ENCODE results near the gene UQCRC2. TPM values are rescaled to one million over a fixed set of nuclear protein-coding genes. Genes with fewer than 3 reads are reported as not detected.

UQCRC2 gene
- total RNA-seq, 1 experiment from 2014 or later: 299 TPM

DNA sequence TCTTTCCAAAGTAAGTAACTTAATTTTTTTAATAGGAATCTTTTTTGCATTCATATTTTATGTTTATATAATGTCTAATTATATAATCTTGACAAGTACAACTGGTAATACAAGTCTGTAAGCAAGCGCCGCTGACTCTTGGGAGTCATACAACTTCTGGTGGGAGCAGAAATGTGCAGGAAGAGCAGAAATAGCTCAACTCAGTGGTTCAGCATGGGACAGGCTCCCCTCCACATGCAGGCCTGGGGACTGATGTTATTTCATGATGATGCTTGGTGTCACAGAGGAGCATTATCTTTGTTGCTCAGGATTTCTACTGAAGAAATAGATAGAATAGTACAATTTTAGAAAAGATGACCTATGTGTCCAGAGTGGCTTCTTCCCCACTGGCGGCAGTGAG lies 10.7 kb downstream of the UQCRC2 start:
- no peaks in the 10 kb centered on the region for H3K4me1 ChIP-seq (replicated peaks; ENCODE audit: insufficient read depth)
- intact Hi-C loops (cut with micrococcal nuclease; ENCODE audit: unreplicated experiment): no loop called here
- H3K36me3 ChIP-seq (ENCODE audit: low read depth): peaks cover 68% of the 10 kb centered on the region
- no peaks in the 10 kb centered on the region for H3K9me3 ChIP-seq (ENCODE audit: insufficient read depth, low read depth)
- POLR2A ChIA-PET (ENCODE audit: unreplicated experiment): no interaction called here
- no peaks in the 10 kb centered on the region for H3K9me2 ChIP-seq (ENCODE audit: insufficient read depth)
- DNase-seq: no peak
- CTCF ChIA-PET: no interaction called here
- H3F3A ChIP-seq (ENCODE audit: insufficient read depth, low read depth): peaks cover 6% of the 10 kb centered on the region; the same call in 1 of the 2 replicates
- H3K27me3 ChIP-seq (ENCODE audit: insufficient read depth, low read depth): no peaks in the 10 kb centered on the region
- H3K4me3 ChIP-seq: no peak overlapping the region
- no peak for TF ChIP-seq EZH2 (IDR thresholded peaks at IDR 0.05; ENCODE audit: low read depth)
- TF ChIP-seq, protein P1, sequence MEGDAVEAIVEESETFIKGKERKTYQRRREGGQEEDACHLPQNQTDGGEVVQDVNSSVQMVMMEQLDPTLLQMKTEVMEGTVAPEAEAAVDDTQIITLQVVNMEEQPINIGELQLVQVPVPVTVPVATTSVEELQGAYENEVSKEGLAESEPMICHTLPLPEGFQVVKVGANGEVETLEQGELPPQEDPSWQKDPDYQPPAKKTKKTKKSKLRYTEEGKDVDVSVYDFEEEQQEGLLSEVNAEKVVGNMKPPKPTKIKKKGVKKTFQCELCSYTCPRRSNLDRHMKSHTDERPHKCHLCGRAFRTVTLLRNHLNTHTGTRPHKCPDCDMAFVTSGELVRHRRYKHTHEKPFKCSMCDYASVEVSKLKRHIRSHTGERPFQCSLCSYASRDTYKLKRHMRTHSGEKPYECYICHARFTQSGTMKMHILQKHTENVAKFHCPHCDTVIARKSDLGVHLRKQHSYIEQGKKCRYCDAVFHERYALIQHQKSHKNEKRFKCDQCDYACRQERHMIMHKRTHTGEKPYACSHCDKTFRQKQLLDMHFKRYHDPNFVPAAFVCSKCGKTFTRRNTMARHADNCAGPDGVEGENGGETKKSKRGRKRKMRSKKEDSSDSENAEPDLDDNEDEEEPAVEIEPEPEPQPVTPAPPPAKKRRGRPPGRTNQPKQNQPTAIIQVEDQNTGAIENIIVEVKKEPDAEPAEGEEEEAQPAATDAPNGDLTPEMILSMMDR (conservative IDR thresholded peaks at IDR 0.05): no peak
- BruUV-seq (replicated peaks): no TSS peak
- H3K27ac ChIP-seq: no peak overlapping the region
- H3K79me2 ChIP-seq (ENCODE audit: low read depth): no peaks in the 10 kb centered on the region
- no peak overlapping the region for H2AFZ ChIP-seq
- no peak overlapping the region for H3K4me2 ChIP-seq
- no peaks in the 10 kb centered on the region for H4K20me1 ChIP-seq (ENCODE audit: insufficient read depth)

DNA sequence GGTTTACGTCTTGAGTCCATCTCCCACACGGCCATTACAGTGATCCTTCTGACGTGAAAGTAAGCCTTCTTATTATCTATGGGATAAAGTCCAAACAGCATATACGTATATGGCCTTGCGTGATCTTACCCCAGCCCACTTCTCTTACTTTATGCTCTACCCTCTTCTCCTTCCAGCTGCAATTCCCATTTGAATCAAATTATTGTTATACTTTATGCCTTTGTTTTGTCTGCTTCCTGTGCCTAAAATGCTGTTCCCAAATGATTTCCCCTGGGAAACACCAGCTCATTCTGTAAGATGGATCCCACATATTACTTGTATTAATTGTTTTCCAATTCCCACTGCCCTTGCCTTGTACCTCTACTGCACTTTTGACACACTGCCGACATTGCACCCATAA lies 11.2 kb downstream of the UQCRC2 start:
- peaks cover 6% of the 10 kb centered on the region; the same call in 1 of the 2 replicates for H3F3A ChIP-seq (ENCODE audit: insufficient read depth, low read depth)
- no peaks in the 10 kb centered on the region for H3K9me3 ChIP-seq (ENCODE audit: insufficient read depth, low read depth)
- H3K27ac ChIP-seq: no peak overlapping the region
- no peak overlapping the region for H3K4me2 ChIP-seq
- POLR2A ChIA-PET (ENCODE audit: unreplicated experiment): no interaction called here
- H4K20me1 ChIP-seq (ENCODE audit: insufficient read depth): no peaks in the 10 kb centered on the region
- CTCF ChIA-PET: interaction anchor here (0.5 kb wide), 1 partner anchor 36 kb away, joined by 4 read pairs; no protein-coding TSS in a partner anchor
- no peaks in the 10 kb centered on the region for H3K4me1 ChIP-seq (replicated peaks; ENCODE audit: insufficient read depth)
- intact Hi-C loops (cut with micrococcal nuclease; ENCODE audit: unreplicated experiment): no loop called here
- no TSS peak for BruUV-seq (replicated peaks)
- TF ChIP-seq, protein P1 (conservative IDR thresholded peaks at IDR 0.05): no peak
- TF ChIP-seq EZH2 (IDR thresholded peaks at IDR 0.05; ENCODE audit: low read depth): no peak
- no peaks in the 10 kb centered on the region for H3K27me3 ChIP-seq (ENCODE audit: insufficient read depth, low read depth)
- H3K36me3 ChIP-seq (ENCODE audit: low read depth): peaks cover 68% of the 10 kb centered on the region
- H3K4me3 ChIP-seq: no peak overlapping the region
- no peaks in the 10 kb centered on the region for H3K79me2 ChIP-seq (ENCODE audit: low read depth)
- H2AFZ ChIP-seq: no peak overlapping the region
- H3K9me2 ChIP-seq (ENCODE audit: insufficient read depth): no peaks in the 10 kb centered on the region
- no peak for DNase-seq

DNA sequence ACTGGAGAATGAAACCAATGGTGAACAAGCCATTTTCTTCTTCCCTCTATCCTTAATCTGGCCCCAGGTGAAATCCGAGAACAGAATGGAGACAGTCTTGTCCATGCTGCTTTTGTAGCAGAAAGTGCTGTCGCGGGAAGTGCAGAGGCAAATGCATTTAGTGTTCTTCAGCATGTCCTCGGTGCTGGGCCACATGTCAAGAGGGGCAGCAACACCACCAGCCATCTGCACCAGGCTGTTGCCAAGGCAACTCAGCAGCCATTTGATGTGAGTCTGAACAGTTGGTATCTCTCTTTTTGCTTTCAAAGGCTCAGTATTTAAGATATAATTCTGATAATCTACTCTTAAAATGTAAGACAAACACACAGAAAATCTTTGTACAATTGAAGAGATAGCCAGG lies 18.7 kb downstream of the UQCRC2 start:
- ChIA-PET POLR2A (ENCODE audit: unreplicated experiment) (no interaction called here), CTCF (no interaction called here)
- intact Hi-C loops (cut with micrococcal nuclease; ENCODE audit: unreplicated experiment): no loop called here
- no peaks in the 10 kb centered on the region; the same call in 1 of the 2 replicates for H4K20me1 ChIP-seq (ENCODE audit: insufficient read depth)
- DNase-seq: no peak
- no TSS peak for BruUV-seq (replicated peaks)
- no peak overlapping the region for H3K27ac ChIP-seq
- peaks cover 73% of the 10 kb centered on the region for H3K36me3 ChIP-seq (ENCODE audit: low read depth)
- no peaks in the 10 kb centered on the region for H3K27me3 ChIP-seq (ENCODE audit: insufficient read depth, low read depth)
- H3K79me2 ChIP-seq (ENCODE audit: low read depth): no peaks in the 10 kb centered on the region
- H3K9me3 ChIP-seq (ENCODE audit: insufficient read depth, low read depth): no peaks in the 10 kb centered on the region
- no peak overlapping the region for H3K4me2 ChIP-seq
- no peaks in the 10 kb centered on the region for H3K4me1 ChIP-seq (replicated peaks; ENCODE audit: insufficient read depth)
- H2AFZ ChIP-seq: no peak overlapping the region
- no peak for TF ChIP-seq EZH2 (IDR thresholded peaks at IDR 0.05; ENCODE audit: low read depth)
- TF ChIP-seq, protein P1 (conservative IDR thresholded peaks at IDR 0.05): no peak
- no peak overlapping the region for H3K4me3 ChIP-seq
- no peaks in the 10 kb centered on the region for H3K9me2 ChIP-seq (ENCODE audit: insufficient read depth)
- no peaks in the 10 kb centered on the region for H3F3A ChIP-seq (ENCODE audit: insufficient read depth, low read depth)

All from PC-9 (cell line).